ENCODE data around the gene SHPK. TPM values are rescaled to one million over a fixed set of nuclear protein-coding genes. Genes with fewer than 3 reads are reported as not detected.

The SHPK gene
- total and polyA plus RNA-seq, 5 donors from 2014 or later, result 6.1 to 8.5 (median 6.9) TPM

GRCh38 chr17:3615160-3615870 lies 20.7 kb downstream of the SHPK start:
- Mint-ChIP-seq H3K9me3 (peaks cover 0 to 4% (median 0%) of the 10 kb centered on the region in 7 donors), H3K27me3 (no peaks in the 10 kb centered on the region), H3K27ac (no peak overlapping the region), H3K4me3 (peak overlapping the region in 1 of 4 donors; percentile 27), H3K36me3 (peaks cover 51% of the 10 kb centered on the region), H3K4me1 (peaks cover 0 to 4% (median 1%) of the 10 kb centered on the region in 4 donors)
- Histone ChIP-seq H3K27ac (ENCODE audit: insufficient read depth, low read length, poor library complexity, severe bottlenecking) (no peak overlapping the region), H3K27me3 (ENCODE audit: control insufficient read depth, insufficient read depth, low read length) (no peaks in the 10 kb centered on the region), H3K9me3 (ENCODE audit: control insufficient read depth in 2 of 2, low read length in 2 of 2) (no peaks in the 10 kb centered on the region), H3K36me3 (ENCODE audit: control insufficient read depth, insufficient read depth, low read length) (peaks cover 45% of the 10 kb centered on the region), H3K4me1 (ENCODE audit: control insufficient read depth, insufficient read depth, low read length, poor library complexity, severe bottlenecking) (no peaks in the 10 kb centered on the region), H3K4me3 (ENCODE audit: low read depth, low read length) (no peak overlapping the region)
- DNase-seq (no peak), ATAC-seq (ENCODE audit: low read depth in 2 of 2) (no peak)

GRCh38 chr17:3613124-3613523 lies 22.9 kb downstream of the SHPK start:
- Histone ChIP-seq H3K36me3 (ENCODE audit: control insufficient read depth, insufficient read depth, low read length) (peaks cover 45% of the 10 kb centered on the region), H3K9me3 (ENCODE audit: control insufficient read depth in 2 of 2, low read length in 2 of 2) (no peaks in the 10 kb centered on the region), H3K27me3 (ENCODE audit: control insufficient read depth, insufficient read depth, low read length) (no peaks in the 10 kb centered on the region), H3K4me3 (ENCODE audit: low read depth, low read length) (no peak overlapping the region), H3K4me1 (ENCODE audit: control insufficient read depth, insufficient read depth, low read length, poor library complexity, severe bottlenecking) (no peaks in the 10 kb centered on the region), H3K27ac (ENCODE audit: insufficient read depth, low read length, poor library complexity, severe bottlenecking) (no peak overlapping the region)
- Mint-ChIP-seq H3K9me3 (peaks cover 0 to 4% (median 0%) of the 10 kb centered on the region in 7 donors), H3K27ac (no peak overlapping the region), H3K36me3 (peaks cover 46% of the 10 kb centered on the region), H3K4me1 (no peaks in the 10 kb centered on the region), H3K27me3 (no peaks in the 10 kb centered on the region), H3K4me3 (no peak overlapping the region)
- ATAC-seq (ENCODE audit: low read depth in 2 of 2) (no peak), DNase-seq (no peak)

- no peak for DNase-seq
- H3K4me3 Mint-ChIP-seq, result no peak overlapping the region
- ATAC-seq (ENCODE audit: low read depth in 2 of 2), result no peak
- Histone ChIP-seq H3K27me3 (ENCODE audit: control insufficient read depth, insufficient read depth, low read length) (no peaks in the 10 kb centered on the region), H3K9me3 (ENCODE audit: control insufficient read depth in 2 of 2, low read length in 2 of 2) (no peaks in the 10 kb centered on the region), H3K4me1 (ENCODE audit: control insufficient read depth, insufficient read depth, low read length, poor library complexity, severe bottlenecking) (no peaks in the 10 kb centered on the region), H3K4me3 (ENCODE audit: low read depth, low read length) (no peak overlapping the region), H3K36me3 (ENCODE audit: control insufficient read depth, insufficient read depth, low read length) (peaks cover 32% of the 10 kb centered on the region), H3K27ac (ENCODE audit: insufficient read depth, low read length, poor library complexity, severe bottlenecking) (no peak overlapping the region)
- H3K36me3 Mint-ChIP-seq, result peaks cover 32% of the 10 kb centered on the region
- no peaks in the 10 kb centered on the region for H3K9me3 Mint-ChIP-seq
- no peaks in the 10 kb centered on the region for H3K27me3 Mint-ChIP-seq
- no peaks in the 10 kb centered on the region for H3K4me1 Mint-ChIP-seq
- no peak overlapping the region for H3K27ac Mint-ChIP-seq
Observed at GRCh38 chr17:3610523-3610922, 25.5 kb downstream of the SHPK start.

GRCh38 chr17:3609689-3610088 lies 26.4 kb downstream of the SHPK start:
- Histone ChIP-seq H3K27me3 (ENCODE audit: control insufficient read depth, insufficient read depth, low read length) (no peaks in the 10 kb centered on the region), H3K4me1 (ENCODE audit: control insufficient read depth, insufficient read depth, low read length, poor library complexity, severe bottlenecking) (no peaks in the 10 kb centered on the region), H3K9me3 (ENCODE audit: control insufficient read depth in 2 of 2, low read length in 2 of 2) (no peaks in the 10 kb centered on the region), H3K27ac (ENCODE audit: insufficient read depth, low read length, poor library complexity, severe bottlenecking) (no peak overlapping the region), H3K36me3 (ENCODE audit: control insufficient read depth, insufficient read depth, low read length) (peaks cover 28% of the 10 kb centered on the region), H3K4me3 (ENCODE audit: low read depth, low read length) (no peak overlapping the region)
- no peaks in the 10 kb centered on the region for H3K4me1 Mint-ChIP-seq
- H3K4me3 Mint-ChIP-seq, result no peak overlapping the region
- H3K9me3 Mint-ChIP-seq, result no peaks in the 10 kb centered on the region
- DNase-seq (no peak), ATAC-seq (ENCODE audit: low read depth in 2 of 2) (no peak)
- peaks cover 23% of the 10 kb centered on the region for H3K36me3 Mint-ChIP-seq
- H3K27me3 Mint-ChIP-seq, result no peaks in the 10 kb centered on the region
- no peak overlapping the region for H3K27ac Mint-ChIP-seq

GRCh38 chr17:3603870-3604259 lies 32.2 kb downstream of the SHPK start:
- Mint-ChIP-seq H3K27me3 (no peaks in the 10 kb centered on the region), H3K9me3 (no peaks in the 10 kb centered on the region), H3K36me3 (peaks cover 5% of the 10 kb centered on the region), H3K27ac (no peak overlapping the region), H3K4me3 (no peak overlapping the region), H3K4me1 (no peaks in the 10 kb centered on the region)
- ATAC-seq (ENCODE audit: low read depth in 2 of 2) (no peak), DNase-seq (no peak)
- Histone ChIP-seq H3K9me3 (ENCODE audit: control insufficient read depth in 2 of 2, low read length in 2 of 2) (no peaks in the 10 kb centered on the region), H3K4me3 (ENCODE audit: low read depth, low read length) (no peak overlapping the region), H3K27me3 (ENCODE audit: control insufficient read depth, insufficient read depth, low read length) (no peaks in the 10 kb centered on the region), H3K27ac (ENCODE audit: insufficient read depth, low read length, poor library complexity, severe bottlenecking) (no peak overlapping the region), H3K36me3 (ENCODE audit: control insufficient read depth, insufficient read depth, low read length) (peaks cover 5% of the 10 kb centered on the region), H3K4me1 (ENCODE audit: control insufficient read depth, insufficient read depth, low read length, poor library complexity, severe bottlenecking) (no peaks in the 10 kb centered on the region)

GRCh38 chr17:3603119-3603869 lies 32.8 kb downstream of the SHPK start:
- Mint-ChIP-seq H3K36me3 (peaks cover 2% of the 10 kb centered on the region), H3K4me1 (no peaks in the 10 kb centered on the region), H3K27ac (no peak overlapping the region), H3K4me3 (no peak overlapping the region), H3K9me3 (no peaks in the 10 kb centered on the region), H3K27me3 (no peaks in the 10 kb centered on the region)
- H3K9me3 ChIP-seq (ENCODE audit: control insufficient read depth in 2 of 2, low read length in 2 of 2), result no peaks in the 10 kb centered on the region
- peaks cover 5% of the 10 kb centered on the region for H3K36me3 ChIP-seq (ENCODE audit: control insufficient read depth, insufficient read depth, low read length)
- DNase-seq (peak in 1 of 3 donors; percentile 19), ATAC-seq (ENCODE audit: low read depth in 2 of 2) (peak in 1 of 2 donors; percentile 39)
- H3K27ac ChIP-seq (ENCODE audit: insufficient read depth, low read length, poor library complexity, severe bottlenecking), result no peak overlapping the region
- H3K4me1 ChIP-seq (ENCODE audit: control insufficient read depth, insufficient read depth, low read length, poor library complexity, severe bottlenecking), result no peaks in the 10 kb centered on the region
- no peaks in the 10 kb centered on the region for H3K27me3 ChIP-seq (ENCODE audit: control insufficient read depth, insufficient read depth, low read length)
- H3K4me3 ChIP-seq (ENCODE audit: low read depth, low read length), result no peak overlapping the region

GRCh38 chr17:3602499-3602898 lies 33.6 kb downstream of the SHPK start:
- H3K36me3 ChIP-seq (ENCODE audit: control insufficient read depth, insufficient read depth, low read length), result peaks cover 5% of the 10 kb centered on the region
- ATAC-seq (ENCODE audit: low read depth in 2 of 2) (no peak), DNase-seq (peak in 2 of 3 donors; percentile 6 to 58)
- H3K27ac Mint-ChIP-seq, result no peak overlapping the region
- H3K36me3 Mint-ChIP-seq, result no peaks in the 10 kb centered on the region
- H3K27ac ChIP-seq (ENCODE audit: insufficient read depth, low read length, poor library complexity, severe bottlenecking), result no peak overlapping the region
- no peaks in the 10 kb centered on the region for H3K9me3 ChIP-seq (ENCODE audit: control insufficient read depth in 2 of 2, low read length in 2 of 2)
- no peaks in the 10 kb centered on the region for H3K4me1 ChIP-seq (ENCODE audit: control insufficient read depth, insufficient read depth, low read length, poor library complexity, severe bottlenecking)
- H3K27me3 Mint-ChIP-seq, result no peaks in the 10 kb centered on the region
- H3K4me1 Mint-ChIP-seq, result no peaks in the 10 kb centered on the region
- H3K4me3 ChIP-seq (ENCODE audit: low read depth, low read length), result no peak overlapping the region
- H3K9me3 Mint-ChIP-seq, result no peaks in the 10 kb centered on the region
- H3K4me3 Mint-ChIP-seq, result no peak overlapping the region
- H3K27me3 ChIP-seq (ENCODE audit: control insufficient read depth, insufficient read depth, low read length), result no peaks in the 10 kb centered on the region

All from CD4-positive, CD25-positive, alpha-beta regulatory T cell (primary cell).